Stimulated activated CD4-positive, alpha-beta T cell treated with anti-CD3 and anti-CD28 coated beads, Interleukin-15, amount 100 ng/mL, for 48 hours (primary cell): Measurements from ENCODE around the gene SFMBT2.
A peak's percentile ranks its signal among the peaks of the same experiment; 100 is the strongest.
"Not testable (repeated sequence)": the region's sequence is repeated elsewhere in the genome, so short reads cannot be mapped to it uniquely, and the experiment has no call there.

Experiments used
- DNase-seq, 2 donors: peaks; one replicate each; pipeline ENCODE4 v3.0.0-alpha.2; 2020; ENCODE audit warnings: low read depth in 2 of 2

SFMBT2 gene

GRCh38 chr10:7225133-7225532, 185.7 kb downstream of the SFMBT2 start:
- no peak for DNase-seq

GRCh38 chr10:7218968-7219367, 191.9 kb downstream of the SFMBT2 start:
- no peak for DNase-seq

GRCh38 chr10:7212696-7213095, 198.1 kb downstream of the SFMBT2 start:
- DNase-seq, result not testable (repeated sequence)

- DNase-seq, result no peak
Measured at GRCh38 chr10:7211857-7212577, 198.8 kb downstream of the SFMBT2 start.

- DNase-seq, result no peak
Measured at GRCh38 chr10:7210516-7210915, 200.3 kb downstream of the SFMBT2 start.

GRCh38 chr10:7209458-7209857, 201.4 kb downstream of the SFMBT2 start:
- DNase-seq, result no peak

- no peak for DNase-seq
Measured at GRCh38 chr10:7206412-7207100, 204.3 kb downstream of the SFMBT2 start.

GRCh38 chr10:7205656-7206055, 205.2 kb downstream of the SFMBT2 start:
- no peak for DNase-seq

- no peak for DNase-seq
Measured at GRCh38 chr10:7202793-7203355, 208.0 kb downstream of the SFMBT2 start.

- DNase-seq, result no peak
Measured at GRCh38 chr10:7199152-7199760, 211.6 kb downstream of the SFMBT2 start.

- no peak for DNase-seq
Measured at GRCh38 chr10:7196284-7196683, 214.6 kb downstream of the SFMBT2 start.

GRCh38 chr10:7195118-7195517, 215.7 kb downstream of the SFMBT2 start:
- DNase-seq, result no peak

- DNase-seq, result no peak
Measured at GRCh38 chr10:7194571-7194970, 216.3 kb downstream of the SFMBT2 start.

GRCh38 chr10:7193369-7193768, 217.5 kb downstream of the SFMBT2 start:
- peak; percentile 22 to 24 for DNase-seq

GRCh38 chr10:7192831-7193361, 217.9 kb downstream of the SFMBT2 start:
- DNase-seq, result peak; percentile 33 to 53

GRCh38 chr10:7192061-7192460, 218.8 kb downstream of the SFMBT2 start:
- no peak for DNase-seq

- not testable (repeated sequence) for DNase-seq
Measured at GRCh38 chr10:7190772-7191171, 220.1 kb downstream of the SFMBT2 start.

- no peak for DNase-seq
Measured at GRCh38 chr10:7189909-7190308, 220.9 kb downstream of the SFMBT2 start.

GRCh38 chr10:7188456-7189050, 222.3 kb downstream of the SFMBT2 start:
- DNase-seq, result no peak

GRCh38 chr10:7186387-7187018, 224.3 kb downstream of the SFMBT2 start:
- DNase-seq, result no peak

- DNase-seq, result no peak
Measured at GRCh38 chr10:7185367-7185690, 225.5 kb downstream of the SFMBT2 start.
